CD4-positive, CD25-positive, alpha-beta regulatory T cell (primary cell): Measurements from ENCODE around the gene SAMD8. TPM values are rescaled to one million over a fixed set of nuclear protein-coding genes. Genes with fewer than 3 reads are reported as not detected.

ENCODE experiments used
- polyA plus RNA-seq, 4 donors: library from polyadenylated mRNA; unstranded; fragments of 300-500 nt; fragmentation: Illumina TruSeq; gene quantifications; one replicate each; pipeline ENCODE4 v1.2.3, GENCODE V29; 2021
- total RNA-seq: library from RNA; stranded (reverse); gene quantifications from one replicate; pipeline ENCODE4 v1.2.3, GENCODE V29; 2022

The SAMD8 gene
- total and polyA plus RNA-seq, 5 donors from 2014 or later, result 6.5 to 36.9 (median 8.0) TPM

Other genes starting within 250 kb of the SAMD8 start
- gene VDAC2, start 99.1 kb downstream of the SAMD8 start, total RNA-seq, result 110 TPM
- 100 to 1,000 TPM; 153 to 201 (median 160) TPM for gene VDAC2, start 99.1 kb downstream of the SAMD8 start, polyA plus RNA-seq
- 21.1 TPM for gene COMTD1, start 124.3 kb downstream of the SAMD8 start, total RNA-seq
- 10 to 100 TPM; 20.0 to 35.0 (median 22.8) TPM for gene COMTD1, start 124.3 kb downstream of the SAMD8 start, polyA plus RNA-seq